Nephron (organoid): ENCODE measurements around the gene U2SURP.
"Not testable (repeated sequence)": the region's sequence is repeated elsewhere in the genome, so short reads cannot be mapped to it uniquely, and the experiment has no call there.

Experiments used
- H3K27ac Mint-ChIP-seq, 3 experiments: 2 replicates each; pipeline ENCODE4 v1.8.0; 2020; ENCODE audit warnings: mixed read lengths in 3 of 3, mild to moderate bottlenecking in 2 of 3, moderate library complexity in 1 of 3
- H3K27me3 Mint-ChIP-seq: 2 replicates; pipeline ENCODE4 v1.8.0; 2021; ENCODE audit warnings: low read depth, mild to moderate bottlenecking, moderate library complexity, mixed read lengths
- H3K36me3 Mint-ChIP-seq: 2 replicates; pipeline ENCODE4 v1.8.0; 2020; ENCODE audit warnings: low read depth, mixed read lengths
- H3K4me1 Mint-ChIP-seq: 2 replicates; pipeline ENCODE4 v1.8.0; 2020; ENCODE audit warnings: mixed read lengths
- H3K4me3 Mint-ChIP-seq, 3 experiments: 2 replicates each; pipeline ENCODE4 v1.8.0; 2020; ENCODE audit warnings: mild to moderate bottlenecking in 3 of 3, mixed read lengths in 3 of 3, moderate library complexity in 2 of 3
- H3K9me3 Mint-ChIP-seq: 2 replicates; pipeline ENCODE4 v1.8.0; 2020; ENCODE audit warnings: mixed read lengths
- TF ChIP-seq, protein P1 (sequence below), 3 experiments: fragments of 200-600 bp; sonication (generic); IDR thresholded peaks; one replicate each; pipeline ENCODE4 v1.5.0; 2021; ENCODE audit warnings: antibody characterized with exemption in 3 of 3; ENCODE audit not compliant: unreplicated experiment in 3 of 3

Gene U2SURP

DNA sequence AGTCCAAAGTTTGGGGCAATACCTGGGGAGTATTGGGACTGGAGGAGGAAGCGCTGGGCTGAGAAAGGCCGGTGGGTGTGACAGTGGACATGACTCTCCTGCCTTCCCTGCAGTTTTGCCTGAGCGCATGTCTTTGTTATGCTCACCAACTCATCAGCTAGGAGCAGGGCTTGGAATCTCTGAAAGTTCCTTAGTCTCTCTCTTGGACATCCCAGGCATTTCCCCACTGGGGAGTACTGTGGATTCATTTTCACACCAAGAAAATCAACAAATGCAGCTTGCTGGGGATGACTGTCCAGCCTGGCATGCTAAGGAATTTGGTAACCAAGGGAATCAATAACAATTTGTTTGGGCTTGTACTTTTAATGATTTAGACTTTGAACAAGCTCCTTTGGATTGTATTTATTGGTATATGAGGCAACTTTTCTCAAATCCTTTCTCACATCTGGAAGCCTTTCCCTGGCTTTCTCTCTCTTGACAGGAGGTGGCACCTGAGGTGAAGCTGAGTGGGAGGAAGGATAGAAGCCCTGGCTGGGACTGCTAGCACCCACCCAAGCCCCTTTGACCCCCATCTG, 69.7 kb downstream of the U2SURP start:
- H3K36me3 Mint-ChIP-seq, result no peaks in the 10 kb centered on the region
- peaks cover 9% of the 10 kb centered on the region for H3K4me1 Mint-ChIP-seq
- TF ChIP-seq, protein P1, sequence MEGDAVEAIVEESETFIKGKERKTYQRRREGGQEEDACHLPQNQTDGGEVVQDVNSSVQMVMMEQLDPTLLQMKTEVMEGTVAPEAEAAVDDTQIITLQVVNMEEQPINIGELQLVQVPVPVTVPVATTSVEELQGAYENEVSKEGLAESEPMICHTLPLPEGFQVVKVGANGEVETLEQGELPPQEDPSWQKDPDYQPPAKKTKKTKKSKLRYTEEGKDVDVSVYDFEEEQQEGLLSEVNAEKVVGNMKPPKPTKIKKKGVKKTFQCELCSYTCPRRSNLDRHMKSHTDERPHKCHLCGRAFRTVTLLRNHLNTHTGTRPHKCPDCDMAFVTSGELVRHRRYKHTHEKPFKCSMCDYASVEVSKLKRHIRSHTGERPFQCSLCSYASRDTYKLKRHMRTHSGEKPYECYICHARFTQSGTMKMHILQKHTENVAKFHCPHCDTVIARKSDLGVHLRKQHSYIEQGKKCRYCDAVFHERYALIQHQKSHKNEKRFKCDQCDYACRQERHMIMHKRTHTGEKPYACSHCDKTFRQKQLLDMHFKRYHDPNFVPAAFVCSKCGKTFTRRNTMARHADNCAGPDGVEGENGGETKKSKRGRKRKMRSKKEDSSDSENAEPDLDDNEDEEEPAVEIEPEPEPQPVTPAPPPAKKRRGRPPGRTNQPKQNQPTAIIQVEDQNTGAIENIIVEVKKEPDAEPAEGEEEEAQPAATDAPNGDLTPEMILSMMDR (IDR thresholded peaks at IDR 0.05; ENCODE audit: unreplicated experiment in 3 of 3), result no peak
- H3K27ac Mint-ChIP-seq, result peak overlapping the region in 1 of 3 experiments; percentile 23
- H3K27me3 Mint-ChIP-seq, result peaks cover 5% of the 10 kb centered on the region
- H3K4me3 Mint-ChIP-seq, result no peak overlapping the region
- no peaks in the 10 kb centered on the region for H3K9me3 Mint-ChIP-seq

GRCh38 chr3:143071776-143072175, 70.4 kb downstream of the U2SURP start:
- peaks cover 5% of the 10 kb centered on the region for H3K27me3 Mint-ChIP-seq
- TF ChIP-seq, protein P1 (IDR thresholded peaks at IDR 0.05; ENCODE audit: unreplicated experiment in 3 of 3), result no peak
- H3K4me3 Mint-ChIP-seq, result no peak overlapping the region
- H3K4me1 Mint-ChIP-seq, result peaks cover 6% of the 10 kb centered on the region
- H3K36me3 Mint-ChIP-seq, result no peaks in the 10 kb centered on the region
- H3K9me3 Mint-ChIP-seq, result no peaks in the 10 kb centered on the region
- H3K27ac Mint-ChIP-seq, result no peak overlapping the region

DNA sequence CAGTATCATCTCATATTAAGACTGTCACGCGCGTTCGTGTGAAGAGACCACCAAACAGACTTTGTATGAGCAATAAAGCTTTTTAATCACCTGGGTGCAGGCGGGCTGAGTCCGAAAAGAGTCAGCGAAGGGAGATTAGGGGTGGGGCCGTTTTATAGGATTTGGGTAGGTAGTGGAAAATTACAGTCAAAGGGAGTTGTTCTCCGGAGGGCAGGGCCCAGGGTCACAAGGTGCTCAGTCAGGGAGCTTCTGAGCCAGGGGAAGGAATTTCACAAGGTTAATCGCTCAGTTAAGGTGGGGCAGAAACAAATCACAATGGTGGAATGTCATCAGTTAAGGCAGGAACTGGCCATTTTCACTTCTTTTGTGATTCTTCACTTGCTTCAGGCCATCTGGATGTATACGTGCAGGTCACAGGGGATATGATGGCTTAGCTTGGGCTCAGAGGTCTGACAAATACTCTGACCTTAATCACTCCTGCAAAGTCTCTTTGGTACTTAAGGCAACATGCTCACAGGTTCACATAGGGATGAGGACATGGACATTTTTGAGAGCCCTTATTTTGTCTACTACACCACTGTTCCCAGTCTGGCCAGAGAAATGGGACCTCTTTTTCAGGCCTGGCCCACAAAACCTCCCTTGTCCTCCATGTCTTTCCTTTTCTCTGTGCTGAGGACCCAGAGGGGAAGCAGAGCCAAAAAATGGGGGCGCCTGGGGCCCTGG, 71.1 kb downstream of the U2SURP start:
- not testable (repeated sequence) for H3K4me3 Mint-ChIP-seq, H3K36me3 Mint-ChIP-seq, H3K27ac Mint-ChIP-seq

DNA sequence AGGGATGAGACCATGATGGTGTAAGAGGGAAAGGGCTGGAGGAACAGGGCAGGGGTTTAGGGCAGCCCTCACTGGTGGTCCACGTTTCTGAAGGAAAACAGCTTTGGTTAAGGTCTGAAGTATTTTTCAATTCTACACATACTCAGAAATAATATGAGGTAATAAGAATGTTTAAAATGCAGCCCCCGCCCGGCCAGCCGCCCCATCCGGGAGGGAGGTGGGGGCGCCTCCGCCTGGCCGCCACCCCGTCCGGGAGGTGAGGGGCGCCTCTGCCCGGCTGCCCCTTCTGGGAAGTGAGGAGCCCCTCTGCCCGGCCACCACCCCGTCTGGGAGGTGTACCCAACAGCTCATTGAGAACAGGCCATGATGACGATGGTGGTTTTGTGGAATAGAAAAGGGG, 72.2 kb downstream of the U2SURP start:
- H3K4me1 Mint-ChIP-seq, H3K9me3 Mint-ChIP-seq, H3K4me3 Mint-ChIP-seq, H3K27ac Mint-ChIP-seq, H3K27me3 Mint-ChIP-seq, H3K36me3 Mint-ChIP-seq: not testable (repeated sequence)

More for the DNA sequence above, 71.1 kb downstream of the U2SURP start:
- not testable (repeated sequence) for H3K9me3 Mint-ChIP-seq, H3K4me1 Mint-ChIP-seq, H3K27me3 Mint-ChIP-seq

GRCh38 chr3:143073983-143074382, 72.6 kb downstream of the U2SURP start:
- H3K27ac Mint-ChIP-seq, H3K4me3 Mint-ChIP-seq, H3K9me3 Mint-ChIP-seq, H3K36me3 Mint-ChIP-seq, H3K4me1 Mint-ChIP-seq, H3K27me3 Mint-ChIP-seq: not testable (repeated sequence)

DNA sequence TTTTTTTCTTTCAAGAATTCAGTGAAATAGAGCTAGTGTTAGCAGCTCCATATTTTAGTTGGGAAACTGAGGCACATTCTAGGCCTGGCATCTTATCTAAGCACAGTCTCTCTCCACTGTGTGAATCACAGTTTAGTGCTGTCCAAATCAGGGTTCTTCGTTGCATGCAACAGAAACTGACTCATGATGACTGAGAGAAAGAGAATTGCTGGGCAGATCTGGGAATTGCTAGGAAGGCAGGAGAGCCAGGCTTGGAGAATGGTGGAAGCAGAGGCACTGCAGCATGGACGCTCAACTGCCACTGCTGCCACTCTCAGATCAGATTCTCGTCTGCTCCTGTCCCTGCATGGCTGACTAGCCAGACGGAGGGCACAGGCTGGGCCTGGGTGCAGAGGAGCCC, 77.5 kb downstream of the U2SURP start:
- Mint-ChIP-seq H3K27ac (no peak overlapping the region), H3K36me3 (no peaks in the 10 kb centered on the region), H3K4me1 (no peaks in the 10 kb centered on the region), H3K9me3 (peaks cover 5% of the 10 kb centered on the region), H3K27me3 (peaks cover 8% of the 10 kb centered on the region), H3K4me3 (no peak overlapping the region)
- TF ChIP-seq, protein P1 (IDR thresholded peaks at IDR 0.05; ENCODE audit: unreplicated experiment in 3 of 3), result no peak

DNA sequence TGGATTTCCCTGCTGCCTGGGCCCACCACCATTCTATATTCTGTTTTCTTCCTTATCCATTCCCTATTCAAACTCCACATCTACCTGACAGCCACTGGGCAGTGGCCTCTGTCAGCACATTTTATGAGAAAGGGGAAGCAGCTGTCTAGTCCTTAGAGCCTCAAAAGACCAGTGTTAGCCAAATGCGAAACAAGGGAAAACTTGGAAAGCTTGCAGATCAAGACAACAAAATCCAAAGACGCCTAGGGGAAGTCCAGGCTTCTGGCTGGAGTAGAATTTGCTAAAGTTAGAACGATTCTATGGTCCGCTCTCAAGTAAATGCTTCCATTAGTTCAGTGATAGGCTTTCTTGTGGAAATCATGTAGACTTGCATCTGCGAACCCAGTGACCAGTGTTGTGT, 78.8 kb downstream of the U2SURP start:
- TF ChIP-seq, protein P1 (IDR thresholded peaks at IDR 0.05; ENCODE audit: unreplicated experiment in 3 of 3), result no peak
- Mint-ChIP-seq H3K4me3 (no peak overlapping the region), H3K36me3 (peaks cover 8% of the 10 kb centered on the region), H3K27me3 (peaks cover 8% of the 10 kb centered on the region), H3K4me1 (no peaks in the 10 kb centered on the region), H3K27ac (peak overlapping the region in 1 of 3 experiments; percentile 22), H3K9me3 (peaks cover 13% of the 10 kb centered on the region)
